DND-41 (cell line): ENCODE measurements around the gene DLAT.

Source experiments
- ATAC-seq: fragments of 200-7000 bp; cut with Tn5 transposase; 3 replicates; pipeline ENCODE4 v1.9.1; 2021; ENCODE audit warnings: low read depth; ENCODE audit not compliant: insufficient read depth
- DNase-seq: peaks from one replicate; pipeline ENCODE4 v3.0.0-alpha.2; 2020
- H2AFZ ChIP-seq: 2 replicates; pipeline ENCODE4 v1.6.0; 2012; ENCODE audit warnings: low read depth, low read length
- H3K27ac ChIP-seq: 2 replicates; pipeline ENCODE4 v1.5.1; 2012; ENCODE audit warnings: low read length, inconsistent platforms
- H3K27me3 ChIP-seq: fragments of 200-600 bp; sonication (generic); 2 replicates; pipeline ENCODE4 v1.6.0; 2012; ENCODE audit warnings: low read length, mild to moderate bottlenecking, inconsistent platforms; ENCODE audit not compliant: insufficient read depth, poor library complexity
- H3K36me3 ChIP-seq: 2 replicates; pipeline ENCODE4 v1.5.1; 2012; ENCODE audit warnings: low read length, inconsistent platforms; ENCODE audit not compliant: insufficient read depth
- H3K4me1 ChIP-seq: 2 replicates; pipeline ENCODE4 v1.5.1; 2012; ENCODE audit warnings: mild to moderate bottlenecking, low read length; ENCODE audit not compliant: insufficient read depth
- H3K4me2 ChIP-seq: 2 replicates; pipeline ENCODE4 v1.6.0; 2012; ENCODE audit warnings: mild to moderate bottlenecking, moderate library complexity, low read length, inconsistent platforms; ENCODE audit not compliant: insufficient read depth
- H3K4me3 ChIP-seq, 2 experiments: fragments of 200-600 bp in 1 of 2; shearing (Covaris generic) in 1 of 2; 2 replicates each; pipeline ENCODE4 v1.5.1; 2012 to 2016; ENCODE audit warnings: inconsistent platforms in 2 of 2, low read length in 2 of 2, mild to moderate bottlenecking in 2 of 2, low read depth in 1 of 2, moderate library complexity in 1 of 2
- H3K79me2 ChIP-seq: 2 replicates; pipeline ENCODE4 v1.6.0; 2012; ENCODE audit warnings: low read length, inconsistent platforms; ENCODE audit not compliant: insufficient read depth
- H3K9ac ChIP-seq: 2 replicates; pipeline ENCODE4 v1.6.0; 2012; ENCODE audit warnings: low read depth, mild to moderate bottlenecking, inconsistent platforms, low read length, moderate library complexity
- H3K9me3 ChIP-seq: 2 replicates; pipeline ENCODE4 v1.5.1; 2012; ENCODE audit warnings: low read length, moderate library complexity, mild to moderate bottlenecking, inconsistent platforms; ENCODE audit not compliant: insufficient read depth, severe bottlenecking
- H4K20me1 ChIP-seq: 2 replicates; pipeline ENCODE4 v1.6.0; 2012; ENCODE audit warnings: low read length; ENCODE audit not compliant: insufficient read depth
- CTCF ChIP-seq: IDR thresholded peaks from 2 replicates; pipeline ENCODE4 v1.5.1; 2012; ENCODE audit warnings: borderline replicate concordance, low read length, moderate library complexity, mild to moderate bottlenecking; ENCODE audit not compliant: poor library complexity, severe bottlenecking; ENCODE audit errors: extremely low read depth
- EZH2 ChIP-seq: IDR thresholded peaks from 3 replicates; pipeline ENCODE4 v1.6.1; 2012; ENCODE audit warnings: borderline replicate concordance, low read depth, mild to moderate bottlenecking, moderate library complexity, low read length, inconsistent platforms; ENCODE audit not compliant: severe bottlenecking

The DLAT gene

GRCh38 chr11:111981270-111981669 is 43.9 kb upstream of the DLAT start:
- Histone ChIP-seq H3K27ac (no peak overlapping the region), H3K4me3 (no peak overlapping the region), H2AFZ (no peak overlapping the region), H3K4me1 (no peaks in the 10 kb centered on the region), H4K20me1 (no peaks in the 10 kb centered on the region), H3K9ac (no peak overlapping the region), H3K27me3 (no peaks in the 10 kb centered on the region), H3K4me2 (no peak overlapping the region), H3K9me3 (no peaks in the 10 kb centered on the region), H3K36me3 (no peaks in the 10 kb centered on the region), H3K79me2 (no peaks in the 10 kb centered on the region)
- ATAC-seq (no peak), DNase-seq (no peak)
- TF ChIP-seq EZH2, result no peak
- TF ChIP-seq CTCF, result no peak

GRCh38 chr11:111982019-111982464 is 43.2 kb upstream of the DLAT start:
- TF ChIP-seq EZH2 (no peak), CTCF (peak; percentile 52)
- Histone ChIP-seq H3K4me3 (no peak overlapping the region), H3K36me3 (no peaks in the 10 kb centered on the region), H4K20me1 (no peaks in the 10 kb centered on the region), H3K27me3 (no peaks in the 10 kb centered on the region), H3K4me2 (no peak overlapping the region), H3K9me3 (no peaks in the 10 kb centered on the region), H3K9ac (no peak overlapping the region), H3K27ac (no peak overlapping the region), H3K79me2 (no peaks in the 10 kb centered on the region), H2AFZ (no peak overlapping the region), H3K4me1 (no peaks in the 10 kb centered on the region)
- ATAC-seq (peak; percentile 59; the same call in 1 of the 3 replicates), DNase-seq (peak; percentile 27)

GRCh38 chr11:111982541-111983186 is 42.5 kb upstream of the DLAT start:
- no peak overlapping the region for H3K4me3 ChIP-seq

More at GRCh38 chr11:111982541-111983186, 42.5 kb upstream of the DLAT start:
- Histone ChIP-seq H3K36me3 (no peaks in the 10 kb centered on the region), H3K27ac (no peak overlapping the region), H4K20me1 (no peaks in the 10 kb centered on the region), H3K4me1 (no peaks in the 10 kb centered on the region), H2AFZ (no peak overlapping the region), H3K79me2 (no peaks in the 10 kb centered on the region), H3K9ac (no peak overlapping the region), H3K9me3 (no peaks in the 10 kb centered on the region), H3K4me2 (no peak overlapping the region), H3K27me3 (no peaks in the 10 kb centered on the region)
- ATAC-seq, result no peak
- no peak for TF ChIP-seq CTCF
- TF ChIP-seq EZH2, result no peak
- DNase-seq, result no peak
